BE2C (cell line): Measurements from ENCODE around the gene CPED1.

Experiments used
- DNase-seq: peaks from one replicate; pipeline ENCODE4 v3.0.0-alpha.2; 2020
- H3K27me3 ChIP-seq: fragments of 250-450 bp; sonication (Bioruptor Pico); 2 replicates; pipeline ENCODE4 v1.5.1; 2020; ENCODE audit warnings: mild to moderate bottlenecking
- H3K36me3 ChIP-seq: fragments of 250-450 bp; sonication (Bioruptor Pico); 2 replicates; pipeline ENCODE4 v1.5.1; 2020; ENCODE audit warnings: mild to moderate bottlenecking
- H3K4me1 ChIP-seq: fragments of 250-450 bp; sonication (Bioruptor Pico); 2 replicates; pipeline ENCODE4 v1.5.1; 2020
- H3K4me3 ChIP-seq: 2 replicates; pipeline ENCODE4 v1.5.1; 2011; ENCODE audit warnings: low read depth, low read length
- H3K9me3 ChIP-seq: fragments of 250-450 bp; sonication (Bioruptor Pico); 2 replicates; pipeline ENCODE4 v1.5.1; 2020
- TF ChIP-seq, protein P1 (sequence below): IDR thresholded peaks from 2 replicates; pipeline ENCODE4 v1.5.1; 2012; ENCODE audit warnings: mild to moderate bottlenecking, low read depth, low read length

Gene CPED1

DNA sequence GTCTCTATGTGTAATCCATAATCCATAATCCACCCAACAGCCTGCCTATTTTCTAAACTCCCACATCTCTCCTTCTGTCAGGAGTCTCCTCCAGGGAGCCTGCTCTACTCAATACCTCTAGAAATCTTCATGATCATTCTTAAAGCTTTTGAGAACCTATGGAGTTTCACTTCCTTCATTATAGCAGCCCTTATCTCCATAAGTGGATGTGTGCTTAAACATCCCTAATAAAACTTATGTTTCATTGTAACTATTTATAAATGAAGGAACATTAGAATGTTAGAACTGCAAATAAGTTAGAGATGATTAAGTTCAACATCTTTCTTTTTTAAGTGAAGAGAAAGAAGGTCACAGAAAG is 8.5 kb downstream of the CPED1 start:
- Histone ChIP-seq H3K9me3 (no peaks in the 10 kb centered on the region), H3K4me1 (no peaks in the 10 kb centered on the region), H3K4me3 (no peak overlapping the region), H3K27me3 (peaks cover 36% of the 10 kb centered on the region), H3K36me3 (no peaks in the 10 kb centered on the region)
- TF ChIP-seq, protein P1, sequence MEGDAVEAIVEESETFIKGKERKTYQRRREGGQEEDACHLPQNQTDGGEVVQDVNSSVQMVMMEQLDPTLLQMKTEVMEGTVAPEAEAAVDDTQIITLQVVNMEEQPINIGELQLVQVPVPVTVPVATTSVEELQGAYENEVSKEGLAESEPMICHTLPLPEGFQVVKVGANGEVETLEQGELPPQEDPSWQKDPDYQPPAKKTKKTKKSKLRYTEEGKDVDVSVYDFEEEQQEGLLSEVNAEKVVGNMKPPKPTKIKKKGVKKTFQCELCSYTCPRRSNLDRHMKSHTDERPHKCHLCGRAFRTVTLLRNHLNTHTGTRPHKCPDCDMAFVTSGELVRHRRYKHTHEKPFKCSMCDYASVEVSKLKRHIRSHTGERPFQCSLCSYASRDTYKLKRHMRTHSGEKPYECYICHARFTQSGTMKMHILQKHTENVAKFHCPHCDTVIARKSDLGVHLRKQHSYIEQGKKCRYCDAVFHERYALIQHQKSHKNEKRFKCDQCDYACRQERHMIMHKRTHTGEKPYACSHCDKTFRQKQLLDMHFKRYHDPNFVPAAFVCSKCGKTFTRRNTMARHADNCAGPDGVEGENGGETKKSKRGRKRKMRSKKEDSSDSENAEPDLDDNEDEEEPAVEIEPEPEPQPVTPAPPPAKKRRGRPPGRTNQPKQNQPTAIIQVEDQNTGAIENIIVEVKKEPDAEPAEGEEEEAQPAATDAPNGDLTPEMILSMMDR, result no peak
- no peak for DNase-seq

- H3K27me3 ChIP-seq, result peaks cover 37% of the 10 kb centered on the region
- H3K36me3 ChIP-seq, result no peaks in the 10 kb centered on the region
- no peaks in the 10 kb centered on the region for H3K9me3 ChIP-seq
- DNase-seq, result no peak
- H3K4me1 ChIP-seq, result no peaks in the 10 kb centered on the region
- H3K4me3 ChIP-seq, result no peak overlapping the region
- TF ChIP-seq, protein P1, result no peak
Observed at GRCh38 chr7:120997882-120998474, 9.5 kb downstream of the CPED1 start.

- Histone ChIP-seq H3K4me3 (no peak overlapping the region), H3K9me3 (no peaks in the 10 kb centered on the region), H3K36me3 (no peaks in the 10 kb centered on the region), H3K4me1 (no peaks in the 10 kb centered on the region), H3K27me3 (peaks cover 34% of the 10 kb centered on the region)
- DNase-seq, result no peak
- TF ChIP-seq, protein P1, result no peak
Observed at GRCh38 chr7:120998520-120998919, 10.0 kb downstream of the CPED1 start.

DNA sequence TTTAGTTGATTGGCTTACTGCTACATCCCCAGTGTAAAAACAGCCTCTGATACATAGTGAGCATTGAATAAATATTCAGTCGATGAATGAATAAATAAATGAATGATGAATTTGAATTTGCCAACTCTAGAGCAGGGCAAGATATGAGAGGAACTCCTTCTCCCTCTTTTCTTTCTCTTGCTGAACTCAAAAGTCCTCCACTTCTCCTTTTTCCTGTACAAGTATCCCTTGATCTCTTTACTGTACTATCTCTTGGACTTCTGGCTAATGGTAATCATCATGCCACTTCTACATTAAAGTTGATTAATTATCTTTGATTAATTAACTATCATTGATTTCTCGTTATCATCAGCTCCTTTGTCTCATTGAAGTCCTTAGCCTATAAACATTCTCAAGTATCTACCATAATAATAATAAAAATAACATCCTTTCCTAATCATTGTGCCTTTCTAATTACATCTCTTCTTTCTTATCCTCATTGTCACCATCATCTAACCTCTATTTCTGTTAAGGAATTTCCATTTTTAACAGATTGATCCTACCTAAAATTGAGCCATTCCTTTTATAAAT is 10.6 kb downstream of the CPED1 start:
- Histone ChIP-seq H3K4me1 (no peaks in the 10 kb centered on the region), H3K4me3 (no peak overlapping the region), H3K36me3 (no peaks in the 10 kb centered on the region), H3K9me3 (no peaks in the 10 kb centered on the region), H3K27me3 (peaks cover 29% of the 10 kb centered on the region)
- TF ChIP-seq, protein P1, result no peak
- DNase-seq, result no peak

DNA sequence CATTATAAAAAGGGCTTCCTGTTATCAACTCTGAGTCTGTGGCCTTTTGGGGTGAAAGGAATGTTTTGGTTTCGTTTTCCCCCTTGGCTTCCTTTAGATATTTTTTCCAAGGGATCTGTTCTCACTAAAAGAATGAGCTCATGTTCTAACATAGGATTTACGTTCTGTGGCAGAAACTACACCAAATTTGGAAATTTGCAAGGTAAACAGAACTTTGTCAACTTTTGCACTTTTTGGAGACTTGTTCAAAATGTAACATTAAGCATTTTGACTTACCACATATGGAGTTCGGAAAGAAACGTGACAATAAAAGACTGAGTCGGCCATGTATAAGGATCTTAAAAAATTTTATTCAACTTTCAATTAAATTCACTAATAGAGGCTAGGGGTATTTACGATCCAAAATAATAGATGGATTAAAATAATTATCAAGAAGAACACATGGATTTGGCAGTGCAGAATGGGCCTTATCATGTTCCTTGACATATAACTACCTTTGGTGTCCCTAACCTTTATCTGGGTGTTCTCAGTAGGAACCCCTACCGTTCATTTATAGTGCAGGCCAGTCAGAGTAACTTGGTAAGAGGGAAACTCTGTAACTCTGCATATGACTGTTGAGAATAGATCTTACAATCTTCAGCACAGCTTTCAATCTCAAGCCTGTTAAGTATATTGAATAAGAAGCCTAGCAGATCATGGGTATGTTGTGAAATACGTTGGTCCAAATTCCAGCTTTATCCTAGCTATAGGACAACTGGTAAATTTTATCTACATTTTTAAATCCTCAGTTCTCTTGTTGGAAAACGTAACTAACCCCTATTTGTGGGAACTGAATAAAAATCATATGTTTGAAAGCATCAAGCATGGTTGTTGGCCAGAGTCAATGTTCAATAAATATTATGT is 11.8 kb downstream of the CPED1 start:
- Histone ChIP-seq H3K4me1 (no peaks in the 10 kb centered on the region), H3K36me3 (no peaks in the 10 kb centered on the region), H3K9me3 (no peaks in the 10 kb centered on the region), H3K27me3 (peaks cover 18% of the 10 kb centered on the region), H3K4me3 (no peak overlapping the region)
- TF ChIP-seq, protein P1, result no peak
- DNase-seq, result no peak
